Putamen (tissue), 1 donor: ENCODE results near the gene RAB11FIP3.
"Not testable (repeated sequence)": the region's sequence is repeated elsewhere in the genome, so short reads cannot be mapped to it uniquely, and the experiment has no call there.

ENCODE experiments used
- DNase-seq: peaks from one replicate; pipeline ENCODE4 v3.0.0-alpha.2; 2016; ENCODE audit warnings: low spot score

RAB11FIP3 gene

GRCh38 chr16:391885-392335 lies 33.5 kb upstream of the RAB11FIP3 start:
- no peak for DNase-seq

- no peak for DNase-seq
These were observed 32.9 kb upstream of the RAB11FIP3 start for GRCh38 chr16:392450-393030.

- DNase-seq, result no peak
These were observed 29.2 kb upstream of the RAB11FIP3 start for GRCh38 chr16:396199-396598.

GRCh38 chr16:396605-397004 lies 28.8 kb upstream of the RAB11FIP3 start:
- DNase-seq, result no peak

- DNase-seq, result no peak
These were observed 28.3 kb upstream of the RAB11FIP3 start, which contains the start of gene NME4 for GRCh38 chr16:397135-397661. Gene NME4 (plus strand): TSS chr16:397199. CDS start chr16:397223, 24 bp downstream.

GRCh38 chr16:397736-398332 lies 27.6 kb upstream of the RAB11FIP3 start:
- DNase-seq, result peak; percentile 64

GRCh38 chr16:398561-399339 lies 26.7 kb upstream of the RAB11FIP3 start:
- DNase-seq, result no peak

- DNase-seq, result no peak
These were observed 26.0 kb upstream of the RAB11FIP3 start for GRCh38 chr16:399340-400019.

- DNase-seq, result no peak
These were observed 25.3 kb upstream of the RAB11FIP3 start for GRCh38 chr16:400061-400591.

GRCh38 chr16:401468-402348 lies 23.7 kb upstream of the RAB11FIP3 start, which contains the start of gene DECR2:
Gene DECR2 (plus strand): TSS chr16:401885. CDS start chr16:401964, 79 bp downstream.
- DNase-seq, result peak; percentile 94

GRCh38 chr16:404971-405486 lies 20.4 kb upstream of the RAB11FIP3 start:
- DNase-seq, result no peak

- no peak for DNase-seq
These were observed 19.6 kb upstream of the RAB11FIP3 start for GRCh38 chr16:405548-406506.

GRCh38 chr16:407253-407652 lies 18.2 kb upstream of the RAB11FIP3 start:
- no peak for DNase-seq

GRCh38 chr16:410516-411178 lies 14.8 kb upstream of the RAB11FIP3 start:
- no peak for DNase-seq

- no peak for DNase-seq
These were observed 13.7 kb upstream of the RAB11FIP3 start for GRCh38 chr16:411576-412265.

- DNase-seq, result no peak
These were observed 10.9 kb upstream of the RAB11FIP3 start for GRCh38 chr16:414395-415169.

GRCh38 chr16:415170-415498 lies 10.3 kb upstream of the RAB11FIP3 start:
- DNase-seq, result not testable (repeated sequence)

GRCh38 chr16:422179-422578 lies 3.3 kb upstream of the RAB11FIP3 start:
- DNase-seq, result not testable (repeated sequence)
